Aorta (tissue), 5 donors: ENCODE data around the gene PLPP1. TPM values are rescaled to one million over a fixed set of nuclear protein-coding genes. Genes with fewer than 3 reads are reported as not detected.

ENCODE experiments used
- ATAC-seq: fragments of 200-7000 bp; cut with Tn5 transposase; one replicate; pipeline ENCODE4 v1.9.1; 2022; ENCODE audit warnings: moderate library complexity; ENCODE audit not compliant: low FRiP score
- DNase-seq, 2 donors: peaks; one replicate each; pipeline ENCODE4 v3.0.0-alpha.2; 2020
- H3K27ac ChIP-seq, 2 donors: one replicate each; pipeline ENCODE4 v1.5.1; 2013; ENCODE audit warnings: low read length in 2 of 2, mild to moderate bottlenecking in 2 of 2, moderate library complexity in 2 of 2, control low read depth in 1 of 2, inconsistent platforms in 1 of 2, low read depth in 1 of 2
- H3K27me3 ChIP-seq, 2 donors: one replicate each; pipeline ENCODE4 v1.6.1; 2013; ENCODE audit warnings: control low read depth in 1 of 2, low read length in 1 of 2, mild to moderate bottlenecking in 1 of 2, moderate library complexity in 1 of 2; ENCODE audit not compliant: insufficient read depth in 2 of 2, control insufficient read depth in 1 of 2
- H3K36me3 ChIP-seq, 2 donors: one replicate each; pipeline ENCODE4 v1.6.1; 2013; ENCODE audit warnings: control low read depth in 1 of 2, low read length in 1 of 2, mild to moderate bottlenecking in 1 of 2; ENCODE audit not compliant: insufficient read depth in 2 of 2, control insufficient read depth in 1 of 2
- H3K4me1 ChIP-seq, 2 donors: one replicate each; pipeline ENCODE4 v1.6.1; 2013; ENCODE audit warnings: low read length in 2 of 2, control low read depth in 1 of 2, mild to moderate bottlenecking in 1 of 2, moderate library complexity in 1 of 2; ENCODE audit not compliant: insufficient read depth in 2 of 2, control insufficient read depth in 1 of 2
- H3K4me3 ChIP-seq, 2 donors: one replicate each; pipeline ENCODE4 v1.5.1; 2013; ENCODE audit warnings: low read length in 2 of 2, control low read depth in 1 of 2, mild to moderate bottlenecking in 1 of 2
- H3K9me3 ChIP-seq: one replicate; pipeline ENCODE4 v1.6.1; 2013; ENCODE audit warnings: mild to moderate bottlenecking, low read length; ENCODE audit not compliant: control insufficient read depth
- WGBS, 2 donors: extraction: QIAGEN DNeasy Blood & Tissue Kit; methylation state at CpG; one replicate each; pipeline ENCODE4 v1.1.7; 2013; 5-methylcytosine and 5-hydroxymethylcytosine counted together
- intact Hi-C, 2 donors: fragments of 100-400 bp; cut with DNase I; formaldehyde crosslinking; loops; one replicate each; pipeline versions ENCODE4 v1.14.2 to v1.15.0; 2022
- polyA plus RNA-seq, 2 donors: library from polyadenylated mRNA; stranded (reverse); fragments of 200-250 nt; gene quantifications; one replicate each; pipeline ENCODE4 v1.2.3, GENCODE V29; 2013
- total RNA-seq, 2 donors: library from RNA; stranded (reverse); fragmentation: NEBNext Ultra II Directional; extraction: Animal tissue kit (Norgen Biotek cat#: 25700); gene quantifications; one replicate each; pipeline ENCODE4 v1.2.1, GENCODE V29; 2021
- donor health status: healthy with polysubstance abuse.
- donor health status: Bipolar disorder and iron deficiency.
- donor health status: DM: no; HTN: no; CAD: no.
- donor health status: DM: no; HTN: no; CAD: no.
- donor health status: DM: yes; HTN: yes; CAD: no.

Gene PLPP1
- total and polyA plus RNA-seq, 4 donors, result 104 to 535 (median 170) TPM

GRCh38 chr5:55554585-55555202 lies 19.9 kb upstream of the PLPP1 start:
- Histone ChIP-seq H3K36me3 (no peaks in the 10 kb centered on the region), H3K27ac (no peak overlapping the region), H3K4me3 (no peak overlapping the region), H3K9me3 (no peaks in the 10 kb centered on the region), H3K4me1 (no peaks in the 10 kb centered on the region), H3K27me3 (no peaks in the 10 kb centered on the region)
- WGBS, 2 donors, result 77 to 81% methylated on average over 2 of the region's 2 CpGs
- ATAC-seq, result no peak
- intact Hi-C loops, result no loop called here
- DNase-seq, result no peak

GRCh38 chr5:55551904-55552303 lies 17.1 kb upstream of the PLPP1 start:
- no peak overlapping the region for H3K27ac ChIP-seq
- DNase-seq (no peak), ATAC-seq (no peak)
- intact Hi-C loops, result no loop called here
- no peak overlapping the region for H3K4me3 ChIP-seq
- no peaks in the 10 kb centered on the region for H3K4me1 ChIP-seq
- no peaks in the 10 kb centered on the region for H3K36me3 ChIP-seq
- no peaks in the 10 kb centered on the region for H3K27me3 ChIP-seq
- WGBS, 2 donors, result 94 to 96% methylated on average over 10 of the region's 10 CpGs
- no peaks in the 10 kb centered on the region for H3K9me3 ChIP-seq

GRCh38 chr5:55551358-55551757 lies 16.6 kb upstream of the PLPP1 start:
- H3K4me3 ChIP-seq, result no peak overlapping the region
- intact Hi-C loops, result no loop called here
- no peaks in the 10 kb centered on the region for H3K9me3 ChIP-seq
- H3K36me3 ChIP-seq, result no peaks in the 10 kb centered on the region
- WGBS, 2 donors, result 91 to 92% methylated on average over 7 of the region's 7 CpGs
- ATAC-seq, result no peak
- H3K4me1 ChIP-seq, result no peaks in the 10 kb centered on the region
- no peaks in the 10 kb centered on the region for H3K27me3 ChIP-seq
- no peak overlapping the region for H3K27ac ChIP-seq
- DNase-seq, result no peak

GRCh38 chr5:55547781-55548180 lies 13.0 kb upstream of the PLPP1 start:
- Histone ChIP-seq H3K36me3 (no peaks in the 10 kb centered on the region), H3K27me3 (no peaks in the 10 kb centered on the region), H3K4me1 (no peaks in the 10 kb centered on the region), H3K4me3 (no peak overlapping the region), H3K27ac (no peak overlapping the region), H3K9me3 (no peaks in the 10 kb centered on the region)
- ATAC-seq, result no peak
- intact Hi-C loops, result no loop called here
- no peak for DNase-seq
- 96% methylated on average over 2 of the region's 2 CpGs for WGBS, 2 donors

- intact Hi-C loops, result no loop called here
- ATAC-seq, result no peak
- Histone ChIP-seq H3K36me3 (no peaks in the 10 kb centered on the region), H3K4me3 (no peak overlapping the region), H3K27me3 (no peaks in the 10 kb centered on the region), H3K9me3 (no peaks in the 10 kb centered on the region), H3K27ac (no peak overlapping the region), H3K4me1 (no peaks in the 10 kb centered on the region)
- 89 to 91% methylated on average over 2 of the region's 2 CpGs for WGBS, 2 donors
- DNase-seq, result no peak
Measured at GRCh38 chr5:55546947-55547346, 12.2 kb upstream of the PLPP1 start.

GRCh38 chr5:55544341-55544740 lies 9.6 kb upstream of the PLPP1 start:
- Histone ChIP-seq H3K4me1 (no peaks in the 10 kb centered on the region), H3K9me3 (no peaks in the 10 kb centered on the region), H3K27ac (no peak overlapping the region), H3K4me3 (no peak overlapping the region), H3K36me3 (no peaks in the 10 kb centered on the region), H3K27me3 (no peaks in the 10 kb centered on the region)
- 80 to 84% methylated on average over 2 of the region's 2 CpGs for WGBS, 2 donors
- intact Hi-C loops, result no loop called here
- DNase-seq (no peak), ATAC-seq (no peak)

- 96 to 100% methylated on average over 1 of the region's 1 CpG for WGBS, 2 donors
- H3K4me1 ChIP-seq, result no peaks in the 10 kb centered on the region
- no peak overlapping the region for H3K27ac ChIP-seq
- H3K9me3 ChIP-seq, result no peaks in the 10 kb centered on the region
- DNase-seq, result no peak
- H3K27me3 ChIP-seq, result no peaks in the 10 kb centered on the region
- no peak overlapping the region for H3K4me3 ChIP-seq
- intact Hi-C loops, result no loop called here
- H3K36me3 ChIP-seq, result no peaks in the 10 kb centered on the region
- no peak for ATAC-seq
Measured at GRCh38 chr5:55541056-55541635, 6.4 kb upstream of the PLPP1 start.

GRCh38 chr5:55540525-55540924 lies 5.8 kb upstream of the PLPP1 start:
- WGBS, 2 donors, result 37 to 38% methylated on average over 2 of the region's 2 CpGs
- ATAC-seq, result no peak
- intact Hi-C loops, result no loop called here

GRCh38 chr5:55540024-55540423 lies 5.3 kb upstream of the PLPP1 start:
- DNase-seq (no peak), ATAC-seq (no peak)
- Histone ChIP-seq H3K27me3 (no peaks in the 10 kb centered on the region), H3K9me3 (no peaks in the 10 kb centered on the region), H3K36me3 (no peaks in the 10 kb centered on the region), H3K27ac (no peak overlapping the region), H3K4me3 (no peak overlapping the region), H3K4me1 (no peaks in the 10 kb centered on the region)
- 81 to 92% methylated on average over 1 of the region's 1 CpG for WGBS, 2 donors
- intact Hi-C loops, result no loop called here

More at GRCh38 chr5:55540525-55540924, 5.8 kb upstream of the PLPP1 start:
- DNase-seq, result no peak
- Histone ChIP-seq H3K27me3 (no peaks in the 10 kb centered on the region), H3K9me3 (no peaks in the 10 kb centered on the region), H3K4me3 (no peak overlapping the region), H3K4me1 (no peaks in the 10 kb centered on the region), H3K27ac (no peak overlapping the region), H3K36me3 (no peaks in the 10 kb centered on the region)
